ENCODE results near the gene GPS1.
A peak's percentile ranks its signal among the peaks of the same experiment; 100 is the strongest.

Gene GPS1

DNA sequence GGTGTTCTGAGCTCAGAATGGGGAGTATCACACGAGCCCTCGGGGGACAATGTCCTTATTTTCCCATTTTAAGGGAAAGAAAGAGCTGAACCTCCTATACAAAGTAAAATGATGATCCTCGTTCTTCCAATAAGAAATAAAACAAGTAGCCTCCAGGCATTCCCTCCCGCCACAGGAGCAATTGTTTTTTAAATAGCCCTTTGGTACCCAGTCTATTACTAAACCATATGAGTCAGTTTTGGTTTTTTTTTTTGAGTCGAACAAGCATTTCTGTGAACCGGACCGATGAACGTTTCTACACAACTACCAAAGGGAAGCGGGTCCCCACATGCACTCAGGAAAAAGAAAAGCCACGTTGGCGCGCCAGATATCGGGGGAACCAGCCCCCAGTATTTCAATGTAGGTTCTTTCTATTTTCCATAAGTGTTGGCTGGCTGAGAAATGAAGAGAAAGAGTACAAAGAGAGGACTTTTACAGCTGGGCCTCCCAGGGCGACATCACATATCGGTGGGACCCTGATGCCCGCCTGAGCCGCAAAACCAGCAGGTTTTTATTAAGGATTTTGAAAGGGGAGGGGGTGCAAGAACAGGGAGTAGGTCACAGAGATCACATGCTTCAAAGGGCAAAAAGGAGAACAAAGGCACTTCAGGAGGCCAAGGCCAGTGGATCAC, 10.4 kb upstream of the GPS1 start:
- no peak for ATAC-seq (ENCODE audit: insufficient read depth, low read depth)
- H3K9me3 ChIP-seq (ENCODE audit: insufficient read depth, low read length, severe bottlenecking), result no peaks in the 10 kb centered on the region
- H3K27me3 ChIP-seq (ENCODE audit: insufficient read depth, low read length, poor library complexity), result no peaks in the 10 kb centered on the region
- H2AFZ ChIP-seq (ENCODE audit: low read depth, low read length), result no peak overlapping the region
- no peak overlapping the region for H3K4me3 ChIP-seq (ENCODE audit: low read depth in 1 of 2, low read length in 2 of 2)
- H4K20me1 ChIP-seq (ENCODE audit: insufficient read depth, low read length), result peaks cover 7% of the 10 kb centered on the region
- H3K36me3 ChIP-seq (ENCODE audit: insufficient read depth, low read length), result peaks cover 4% of the 10 kb centered on the region; the same call in 1 of the 2 replicates
- TF ChIP-seq EZH2 (IDR thresholded peaks at IDR 0.05; ENCODE audit: borderline replicate concordance, low read depth, low read length, severe bottlenecking), result no peak
- TF ChIP-seq, protein P1, sequence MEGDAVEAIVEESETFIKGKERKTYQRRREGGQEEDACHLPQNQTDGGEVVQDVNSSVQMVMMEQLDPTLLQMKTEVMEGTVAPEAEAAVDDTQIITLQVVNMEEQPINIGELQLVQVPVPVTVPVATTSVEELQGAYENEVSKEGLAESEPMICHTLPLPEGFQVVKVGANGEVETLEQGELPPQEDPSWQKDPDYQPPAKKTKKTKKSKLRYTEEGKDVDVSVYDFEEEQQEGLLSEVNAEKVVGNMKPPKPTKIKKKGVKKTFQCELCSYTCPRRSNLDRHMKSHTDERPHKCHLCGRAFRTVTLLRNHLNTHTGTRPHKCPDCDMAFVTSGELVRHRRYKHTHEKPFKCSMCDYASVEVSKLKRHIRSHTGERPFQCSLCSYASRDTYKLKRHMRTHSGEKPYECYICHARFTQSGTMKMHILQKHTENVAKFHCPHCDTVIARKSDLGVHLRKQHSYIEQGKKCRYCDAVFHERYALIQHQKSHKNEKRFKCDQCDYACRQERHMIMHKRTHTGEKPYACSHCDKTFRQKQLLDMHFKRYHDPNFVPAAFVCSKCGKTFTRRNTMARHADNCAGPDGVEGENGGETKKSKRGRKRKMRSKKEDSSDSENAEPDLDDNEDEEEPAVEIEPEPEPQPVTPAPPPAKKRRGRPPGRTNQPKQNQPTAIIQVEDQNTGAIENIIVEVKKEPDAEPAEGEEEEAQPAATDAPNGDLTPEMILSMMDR (IDR thresholded peaks at IDR 0.05; ENCODE audit: borderline replicate concordance, extremely low read depth, low read length, poor library complexity, severe bottlenecking), result no peak
- H3K4me1 ChIP-seq (ENCODE audit: insufficient read depth, low read length), result peaks cover 14% of the 10 kb centered on the region
- no peak overlapping the region for H3K4me2 ChIP-seq (ENCODE audit: insufficient read depth, low read length)
- no peak for DNase-seq
- no peak overlapping the region for H3K27ac ChIP-seq (ENCODE audit: low read length)
- peaks cover 8% of the 10 kb centered on the region for H3K79me2 ChIP-seq (ENCODE audit: insufficient read depth, low read length)
- no peak overlapping the region for H3K9ac ChIP-seq (ENCODE audit: low read depth, low read length)

DNA sequence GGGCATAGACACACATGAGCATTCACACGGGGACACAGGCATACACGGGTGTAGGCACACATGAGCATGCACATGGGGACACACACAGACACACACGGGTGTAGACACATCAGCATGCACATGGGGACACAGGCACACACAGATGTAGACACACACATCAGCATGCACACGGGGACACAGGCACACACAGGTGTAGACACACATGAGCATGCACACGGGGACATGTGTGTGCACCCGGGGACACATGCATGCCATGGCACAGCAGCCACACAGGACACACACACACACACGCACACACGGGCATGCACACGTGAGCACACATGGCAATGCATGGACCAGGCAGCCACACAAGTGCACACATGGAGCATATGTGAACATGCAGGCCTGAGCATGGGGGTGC, 9.0 kb upstream of the GPS1 start:
- H2AFZ ChIP-seq (ENCODE audit: low read depth, low read length), result no peak overlapping the region
- no peaks in the 10 kb centered on the region for H3K27me3 ChIP-seq (ENCODE audit: insufficient read depth, low read length, poor library complexity)
- ATAC-seq (ENCODE audit: insufficient read depth, low read depth) (peak; percentile 4; the same call in 1 of the 3 replicates), DNase-seq (no peak)
- H3K79me2 ChIP-seq (ENCODE audit: insufficient read depth, low read length), result no peaks in the 10 kb centered on the region
- TF ChIP-seq EZH2 (IDR thresholded peaks at IDR 0.05; ENCODE audit: borderline replicate concordance, low read depth, low read length, severe bottlenecking), result no peak
- TF ChIP-seq, protein P1 (IDR thresholded peaks at IDR 0.05; ENCODE audit: borderline replicate concordance, extremely low read depth, low read length, poor library complexity, severe bottlenecking), result no peak
- no peaks in the 10 kb centered on the region for H3K9me3 ChIP-seq (ENCODE audit: insufficient read depth, low read length, severe bottlenecking)
- peaks cover 4% of the 10 kb centered on the region; the same call in 1 of the 2 replicates for H3K36me3 ChIP-seq (ENCODE audit: insufficient read depth, low read length)
- H3K27ac ChIP-seq (ENCODE audit: low read length), result no peak overlapping the region
- no peak overlapping the region for H3K4me2 ChIP-seq (ENCODE audit: insufficient read depth, low read length)
- H4K20me1 ChIP-seq (ENCODE audit: insufficient read depth, low read length), result no peaks in the 10 kb centered on the region
- H3K4me1 ChIP-seq (ENCODE audit: insufficient read depth, low read length), result peaks cover 6% of the 10 kb centered on the region
- H3K4me3 ChIP-seq (ENCODE audit: low read depth in 1 of 2, low read length in 2 of 2), result no peak overlapping the region
- H3K9ac ChIP-seq (ENCODE audit: low read depth, low read length), result no peak overlapping the region

DNA sequence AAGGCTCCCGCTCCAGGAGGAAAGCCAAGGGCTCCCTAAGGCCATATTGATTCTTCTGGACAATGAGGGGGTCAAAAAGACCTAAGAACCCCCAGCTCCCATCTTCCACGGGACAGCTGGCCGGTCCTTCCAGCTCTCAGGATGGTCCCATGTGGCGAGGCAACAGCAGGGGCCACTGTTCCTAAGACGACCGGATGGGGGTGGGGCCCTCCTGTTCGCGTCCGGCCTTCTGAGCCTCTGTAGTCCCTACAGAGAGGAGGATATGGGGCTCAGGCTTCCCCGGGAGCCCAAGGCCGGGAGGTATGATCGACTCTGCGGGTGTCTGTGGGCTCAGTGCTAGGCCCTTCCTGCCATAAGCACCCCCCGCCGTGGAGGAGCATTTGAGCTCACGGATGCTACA, 8.2 kb upstream of the GPS1 start:
- H3K4me2 ChIP-seq (ENCODE audit: insufficient read depth, low read length), result no peak overlapping the region
- H4K20me1 ChIP-seq (ENCODE audit: insufficient read depth, low read length), result no peaks in the 10 kb centered on the region
- no peak overlapping the region for H3K4me3 ChIP-seq (ENCODE audit: low read depth in 1 of 2, low read length in 2 of 2)
- no peak overlapping the region for H3K9ac ChIP-seq (ENCODE audit: low read depth, low read length)
- H2AFZ ChIP-seq (ENCODE audit: low read depth, low read length), result no peak overlapping the region
- DNase-seq (no peak), ATAC-seq (ENCODE audit: insufficient read depth, low read depth) (no peak)
- no peaks in the 10 kb centered on the region for H3K27me3 ChIP-seq (ENCODE audit: insufficient read depth, low read length, poor library complexity)
- H3K4me1 ChIP-seq (ENCODE audit: insufficient read depth, low read length), result no peaks in the 10 kb centered on the region
- H3K27ac ChIP-seq (ENCODE audit: low read length), result no peak overlapping the region
- H3K79me2 ChIP-seq (ENCODE audit: insufficient read depth, low read length), result no peaks in the 10 kb centered on the region
- H3K9me3 ChIP-seq (ENCODE audit: insufficient read depth, low read length, severe bottlenecking), result no peaks in the 10 kb centered on the region
- peaks cover 6% of the 10 kb centered on the region; the same call in 1 of the 2 replicates for H3K36me3 ChIP-seq (ENCODE audit: insufficient read depth, low read length)
- TF ChIP-seq, protein P1 (IDR thresholded peaks at IDR 0.05; ENCODE audit: borderline replicate concordance, extremely low read depth, low read length, poor library complexity, severe bottlenecking), result no peak
- TF ChIP-seq EZH2 (IDR thresholded peaks at IDR 0.05; ENCODE audit: borderline replicate concordance, low read depth, low read length, severe bottlenecking), result no peak
